Spleen (tissue), 7 donors: ENCODE results near the gene PARVA.

Experiments used
- POLR2A ChIP-seq, 3 donors: fragments of 450-650 bp; IDR thresholded peaks; one replicate each; pipeline ENCODE4 v1.5.1; 2017; ENCODE audit warnings: antibody characterized with exemption in 3 of 3, mild to moderate bottlenecking in 1 of 3
- TF ChIP-seq, protein P1 (sequence below), 11 experiments: fragments of 200-600 bp in 7 of 11; fragments of 450-650 bp in 4 of 11; sonication (generic) in 4 of 11; IDR thresholded peaks in 8 of 11; conservative IDR thresholded peaks in 3 of 11; 1 replicate in 7 of 11; 2 replicates in 4 of 11; pipeline versions ENCODE4 v1.4.0 to v1.8.0; 2016 to 2021; ENCODE audit warnings: antibody characterized with exemption in 11 of 11, inconsistent platforms in 4 of 11, mild to moderate bottlenecking in 1 of 11
- donor health status: DM: no; HTN: no; CAD: no; lungs with moderate emphysema.
- donor health status: DM: no; HTN: no; CAD: no.
- donor health status: DM: no; HTN: no; CAD: no.

DNA sequence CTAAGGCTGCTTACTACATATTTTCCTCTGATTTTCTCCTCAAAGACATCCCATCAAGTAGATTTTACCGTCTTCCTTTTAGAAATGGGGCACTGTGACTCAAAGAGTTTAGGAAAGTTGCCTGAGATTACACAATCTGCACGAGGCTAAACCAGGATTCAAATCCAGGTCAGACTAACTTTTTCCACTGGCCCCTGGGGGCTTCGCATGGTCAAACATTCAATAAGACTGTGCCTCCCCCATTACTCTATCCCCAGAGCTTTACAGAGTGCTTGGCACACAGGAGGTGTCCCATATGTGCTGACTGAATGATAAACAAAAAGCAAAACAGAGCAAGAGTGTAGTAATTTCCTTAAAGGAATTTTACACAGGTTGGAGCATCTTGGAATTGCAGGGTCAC is 178.8 kb downstream of the PARVA start:
- TF ChIP-seq, protein P1, sequence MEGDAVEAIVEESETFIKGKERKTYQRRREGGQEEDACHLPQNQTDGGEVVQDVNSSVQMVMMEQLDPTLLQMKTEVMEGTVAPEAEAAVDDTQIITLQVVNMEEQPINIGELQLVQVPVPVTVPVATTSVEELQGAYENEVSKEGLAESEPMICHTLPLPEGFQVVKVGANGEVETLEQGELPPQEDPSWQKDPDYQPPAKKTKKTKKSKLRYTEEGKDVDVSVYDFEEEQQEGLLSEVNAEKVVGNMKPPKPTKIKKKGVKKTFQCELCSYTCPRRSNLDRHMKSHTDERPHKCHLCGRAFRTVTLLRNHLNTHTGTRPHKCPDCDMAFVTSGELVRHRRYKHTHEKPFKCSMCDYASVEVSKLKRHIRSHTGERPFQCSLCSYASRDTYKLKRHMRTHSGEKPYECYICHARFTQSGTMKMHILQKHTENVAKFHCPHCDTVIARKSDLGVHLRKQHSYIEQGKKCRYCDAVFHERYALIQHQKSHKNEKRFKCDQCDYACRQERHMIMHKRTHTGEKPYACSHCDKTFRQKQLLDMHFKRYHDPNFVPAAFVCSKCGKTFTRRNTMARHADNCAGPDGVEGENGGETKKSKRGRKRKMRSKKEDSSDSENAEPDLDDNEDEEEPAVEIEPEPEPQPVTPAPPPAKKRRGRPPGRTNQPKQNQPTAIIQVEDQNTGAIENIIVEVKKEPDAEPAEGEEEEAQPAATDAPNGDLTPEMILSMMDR (IDR thresholded peaks at IDR 0.05 in 8 of 11, conservative IDR thresholded peaks at IDR 0.05 in 3 of 11), result no peak
- no peak for TF ChIP-seq POLR2A (IDR thresholded peaks at IDR 0.05)
